SH-SY5Y (cell line): ENCODE data around the gene ASB10.

Experiments used
- GATA2 ChIP-seq: IDR thresholded peaks from 2 replicates; pipeline ENCODE4 v1.6.1; 2011; ENCODE audit warnings: mild to moderate bottlenecking, low read depth, low read length
- GATA3 ChIP-seq: IDR thresholded peaks from 2 replicates; pipeline ENCODE4 v1.6.1; 2011; ENCODE audit warnings: low read depth, mild to moderate bottlenecking, low read length, moderate library complexity

ASB10 gene, protein sequence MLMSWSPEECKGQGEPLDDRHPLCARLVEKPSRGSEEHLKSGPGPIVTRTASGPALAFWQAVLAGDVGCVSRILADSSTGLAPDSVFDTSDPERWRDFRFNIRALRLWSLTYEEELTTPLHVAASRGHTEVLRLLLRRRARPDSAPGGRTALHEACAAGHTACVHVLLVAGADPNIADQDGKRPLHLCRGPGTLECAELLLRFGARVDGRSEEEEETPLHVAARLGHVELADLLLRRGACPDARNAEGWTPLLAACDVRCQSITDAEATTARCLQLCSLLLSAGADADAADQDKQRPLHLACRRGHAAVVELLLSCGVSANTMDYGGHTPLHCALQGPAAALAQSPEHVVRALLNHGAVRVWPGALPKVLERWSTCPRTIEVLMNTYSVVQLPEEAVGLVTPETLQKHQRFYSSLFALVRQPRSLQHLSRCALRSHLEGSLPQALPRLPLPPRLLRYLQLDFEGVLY

GRCh38 chr7:151186640-151187408 lies at the start of gene ASB10:
Gene ASB10 (minus strand): TSS chr7:151187250. CDS start chr7:151187130, 120 bp downstream.
- TF ChIP-seq GATA3 = no peak
- no peak for TF ChIP-seq GATA2

GRCh38 chr7:151236406-151236805 lies 49.4 kb upstream of the ASB10 start:
- TF ChIP-seq GATA2 (no peak), GATA3 (no peak)

GRCh38 chr7:151235091-151235787 lies 48.2 kb upstream of the ASB10 start:
- no peak for TF ChIP-seq GATA3
- TF ChIP-seq GATA2 = no peak

GRCh38 chr7:151233804-151234203 lies 46.8 kb upstream of the ASB10 start:
- TF ChIP-seq GATA3 (no peak), GATA2 (no peak)

- TF ChIP-seq GATA3 (no peak), GATA2 (peak; percentile 53; the same call in 1 of the 2 replicates)
Observed at GRCh38 chr7:151232917-151233701, 46.1 kb upstream of the ASB10 start.

GRCh38 chr7:151232091-151232916 lies 45.3 kb upstream of the ASB10 start, which contains the start of gene CHPF2:
Gene CHPF2 (plus strand): TSS chr7:151232483. CDS start chr7:151234012, 1,529 bp downstream.
- TF ChIP-seq GATA2 = peak; percentile 17; the same call in 1 of the 2 replicates
- TF ChIP-seq GATA3 = no peak

- no peak for TF ChIP-seq GATA2
- no peak for TF ChIP-seq GATA3
Observed at GRCh38 chr7:151231080-151231479, 44.0 kb upstream of the ASB10 start.

- no peak for TF ChIP-seq GATA3
- no peak for TF ChIP-seq GATA2
Observed at GRCh38 chr7:151229249-151229648, 42.2 kb upstream of the ASB10 start.

DNA sequence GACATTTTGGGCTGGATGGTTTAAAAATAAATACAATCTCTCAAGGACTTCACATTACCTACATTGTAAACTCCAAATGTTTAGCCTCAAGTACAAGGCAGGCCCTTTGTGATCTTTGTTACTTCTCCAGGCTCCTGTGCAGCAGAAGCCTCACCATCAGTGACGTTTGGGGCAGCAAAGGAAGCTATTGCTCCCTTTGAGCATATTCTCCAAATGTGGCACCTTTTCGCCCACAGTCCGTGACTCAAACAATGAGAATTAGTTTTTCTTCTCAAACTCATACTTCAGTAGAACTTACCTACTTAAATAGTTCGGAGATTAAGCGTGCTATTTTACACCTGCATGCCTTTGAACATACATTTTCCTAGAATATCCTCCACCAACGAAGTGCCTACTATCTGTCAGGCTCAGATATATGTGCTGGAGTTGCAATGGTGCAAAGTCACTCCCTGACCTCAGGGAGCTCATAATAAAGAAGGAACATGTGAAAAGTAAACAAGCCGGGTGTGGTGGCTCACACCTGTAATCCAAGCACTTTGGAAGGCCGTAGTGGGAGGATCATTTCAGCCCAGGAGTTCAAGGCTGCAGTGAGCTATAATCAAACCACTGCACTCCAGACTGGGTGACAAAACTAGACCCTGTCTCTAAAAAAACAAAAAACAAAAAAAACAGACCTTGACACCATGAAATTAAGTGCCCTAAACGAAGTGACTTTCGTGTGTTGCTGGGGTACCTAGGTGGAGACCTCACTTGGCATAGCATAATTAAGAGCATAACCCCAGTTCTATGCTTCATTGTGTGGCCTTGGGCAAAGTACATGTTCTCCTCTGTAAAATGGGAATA lies 41.2 kb upstream of the ASB10 start:
- TF ChIP-seq GATA3 (no peak), GATA2 (no peak)

DNA sequence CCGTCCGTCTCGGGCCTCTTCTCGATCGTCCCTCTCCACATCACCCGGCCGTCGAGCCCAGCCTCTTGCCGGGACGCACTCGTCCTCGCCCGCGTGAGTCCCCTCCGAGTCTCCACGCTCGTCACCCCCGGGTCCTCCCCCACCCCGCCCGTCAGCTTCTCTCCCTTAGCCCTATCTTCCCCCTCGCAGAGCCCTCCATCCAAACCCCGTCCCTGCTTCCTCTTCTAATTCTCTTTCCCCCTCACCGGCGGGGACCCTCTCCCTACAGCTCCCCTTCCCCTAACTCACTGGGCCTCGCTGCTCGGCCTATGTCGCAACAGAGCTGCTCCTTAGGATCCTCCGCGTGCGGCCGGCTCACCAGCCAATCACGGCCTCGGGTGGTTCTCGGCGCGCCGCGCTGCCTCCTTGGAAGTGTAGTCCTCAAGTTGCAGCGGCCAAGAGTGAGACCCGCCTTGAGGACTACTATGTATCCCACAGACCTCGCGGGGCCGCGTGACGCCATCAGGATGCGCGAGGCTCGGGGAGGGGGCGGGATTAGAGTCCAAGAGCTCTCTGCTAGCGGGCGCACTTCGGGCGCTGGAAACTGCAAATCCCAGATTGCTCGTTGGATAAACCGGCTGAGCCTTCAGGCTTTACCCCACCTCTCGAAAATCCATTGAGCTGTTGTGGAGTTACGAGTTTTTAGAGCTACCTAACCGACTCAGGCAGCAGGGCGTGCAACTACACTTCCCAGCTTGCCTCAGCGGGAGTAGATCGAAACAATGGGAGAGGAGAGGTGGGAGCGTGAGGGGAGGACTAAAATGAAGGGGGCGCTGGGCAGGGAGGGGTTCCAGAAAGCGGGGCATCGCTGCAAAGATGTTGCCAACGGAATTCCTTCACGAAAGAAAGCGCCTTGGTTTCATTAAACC lies 40.1 kb upstream of the ASB10 start, which contains the start of gene ABCF2:
Gene ABCF2, minus strand, starts transcription at position 331 of the 908 bp plus-strand sequence. CDS start 747 bp downstream, outside the sequence.
- TF ChIP-seq GATA2 (peak; percentile 63), GATA3 (no peak)

GRCh38 chr7:151226560-151226874 lies 39.5 kb upstream of the ASB10 start:
- TF ChIP-seq GATA3 = no peak
- no peak for TF ChIP-seq GATA2
